Peyer's patch (tissue), 4 donors: ENCODE measurements around the gene JMJD4. TPM values are rescaled to one million over a fixed set of nuclear protein-coding genes. Genes with fewer than 3 reads are reported as not detected.
A peak's percentile ranks its signal among the peaks of the same experiment; 100 is the strongest.

ENCODE experiments used
- DNase-seq, 3 donors: peaks; one replicate each; pipeline ENCODE4 v3.0.0-alpha.2; 2017 to 2019
- H3K27ac ChIP-seq, 4 donors: fragments of 200-600 bp; sonication (generic); one replicate each; pipeline ENCODE4 v1.5.1; 2016 to 2019
- H3K27me3 ChIP-seq, 2 donors: fragments of 200-600 bp; sonication (generic); one replicate each; pipeline ENCODE4 v1.5.1; 2019
- H3K36me3 ChIP-seq, 3 donors: fragments of 200-600 bp; sonication (generic); one replicate each; pipeline ENCODE4 v1.5.1; 2016 to 2019
- H3K4me1 ChIP-seq, 4 donors: fragments of 200-600 bp; sonication (generic); one replicate each; pipeline ENCODE4 v1.5.1; 2016 to 2019
- H3K4me3 ChIP-seq, 4 donors: fragments of 200-600 bp; sonication (generic); 1 replicate in 3 of 4; 2 replicates in 1 of 4; pipeline ENCODE4 v1.5.1; 2016 to 2019; ENCODE audit warnings: mild to moderate bottlenecking in 1 of 4
- H3K9me3 ChIP-seq, 4 donors: fragments of 200-600 bp; sonication (generic); one replicate each; pipeline ENCODE4 v1.5.1; 2016 to 2019; ENCODE audit warnings: mild to moderate bottlenecking in 1 of 4
- CTCF ChIP-seq, 6 experiments: fragments of 450-650 bp in 4 of 6; fragments of 200-600 bp in 2 of 6; sonication (generic) in 1 of 6; IDR thresholded peaks; one replicate each; pipeline ENCODE4 v1.5.1; 2017 to 2019; ENCODE audit warnings: antibody characterized with exemption in 6 of 6, mild to moderate bottlenecking in 3 of 6, moderate library complexity in 1 of 6
- POLR2A ChIP-seq, 2 donors: fragments of 450-650 bp; IDR thresholded peaks; one replicate each; pipeline ENCODE4 v1.5.1; 2017; ENCODE audit warnings: antibody characterized with exemption in 2 of 2, mild to moderate bottlenecking in 2 of 2, moderate library complexity in 2 of 2
- total RNA-seq, 4 donors: library from RNA; depleted of rRNA; stranded (reverse); fragments of >200 nt; gene quantifications; one replicate each; pipeline ENCODE4 v1.1.0, GENCODE V29; 2016

Gene JMJD4
- total RNA-seq, 4 donors from 2014 or later: 14.9 to 28.4 (median 20.7) TPM

GRCh38 chr1:227775841-227776240 lies 40.7 kb upstream of the JMJD4 start:
- Histone ChIP-seq H3K9me3 (no peaks in the 10 kb centered on the region), H3K27me3 (no peaks in the 10 kb centered on the region), H3K36me3 (peaks cover 0 to 19% (median 0%) of the 10 kb centered on the region in 3 donors), H3K27ac (peak overlapping the region in 1 of 4 donors; percentile 40), H3K4me3 (no peak overlapping the region), H3K4me1 (no peaks in the 10 kb centered on the region)
- TF ChIP-seq CTCF (IDR thresholded peaks at IDR 0.05) (no peak), POLR2A (IDR thresholded peaks at IDR 0.05) (no peak)
- no peak for DNase-seq

- TF ChIP-seq POLR2A (IDR thresholded peaks at IDR 0.05) (no peak), CTCF (IDR thresholded peaks at IDR 0.05) (no peak)
- H3K4me3 ChIP-seq: no peak overlapping the region
- H3K9me3 ChIP-seq: no peaks in the 10 kb centered on the region
- peak overlapping the region in 1 of 4 donors; percentile 40 for H3K27ac ChIP-seq
- peaks cover 0 to 27% (median 0%) of the 10 kb centered on the region in 3 donors for H3K36me3 ChIP-seq
- no peaks in the 10 kb centered on the region for H3K4me1 ChIP-seq
- peak in 1 of 3 donors; percentile 42 for DNase-seq
- no peaks in the 10 kb centered on the region for H3K27me3 ChIP-seq
Observed at GRCh38 chr1:227774821-227775661, 39.9 kb upstream of the JMJD4 start.

GRCh38 chr1:227774051-227774731 lies 39.1 kb upstream of the JMJD4 start:
- no peaks in the 10 kb centered on the region for H3K4me1 ChIP-seq

GRCh38 chr1:227773558-227773957 lies 38.5 kb upstream of the JMJD4 start:
- TF ChIP-seq CTCF (IDR thresholded peaks at IDR 0.05): no peak
- TF ChIP-seq POLR2A (IDR thresholded peaks at IDR 0.05): no peak
- H3K4me1 ChIP-seq: no peaks in the 10 kb centered on the region
- no peaks in the 10 kb centered on the region for H3K9me3 ChIP-seq
- no peak for DNase-seq
- H3K4me3 ChIP-seq: no peak overlapping the region
- no peak overlapping the region for H3K27ac ChIP-seq
- peaks cover 0 to 40% (median 0%) of the 10 kb centered on the region in 3 donors for H3K36me3 ChIP-seq
- H3K27me3 ChIP-seq: no peaks in the 10 kb centered on the region

More at GRCh38 chr1:227774051-227774731, 39.1 kb upstream of the JMJD4 start:
- Histone ChIP-seq H3K36me3 (peaks cover 0 to 33% (median 0%) of the 10 kb centered on the region in 3 donors), H3K27me3 (no peaks in the 10 kb centered on the region), H3K4me3 (no peak overlapping the region), H3K9me3 (no peaks in the 10 kb centered on the region), H3K27ac (no peak overlapping the region)
- no peak for TF ChIP-seq CTCF (IDR thresholded peaks at IDR 0.05)
- no peak for TF ChIP-seq POLR2A (IDR thresholded peaks at IDR 0.05)
- no peak for DNase-seq

- no peak overlapping the region for H3K4me3 ChIP-seq
- TF ChIP-seq POLR2A (IDR thresholded peaks at IDR 0.05) (no peak), CTCF (IDR thresholded peaks at IDR 0.05) (no peak)
- peaks cover 0 to 56% (median 0%) of the 10 kb centered on the region in 3 donors for H3K36me3 ChIP-seq
- H3K4me1 ChIP-seq: peaks cover 0 to 5% (median 1%) of the 10 kb centered on the region in 4 donors
- no peaks in the 10 kb centered on the region for H3K9me3 ChIP-seq
- H3K27me3 ChIP-seq: no peaks in the 10 kb centered on the region
- DNase-seq: peak in 1 of 3 donors; percentile 26
- no peak overlapping the region for H3K27ac ChIP-seq
Observed at GRCh38 chr1:227771771-227772170, 36.7 kb upstream of the JMJD4 start.
